Aorta (tissue), 5 donors: ENCODE measurements around the gene USP16. TPM values are rescaled to one million over a fixed set of nuclear protein-coding genes. Genes with fewer than 3 reads are reported as not detected.
A peak's percentile ranks its signal among the peaks of the same experiment; 100 is the strongest.
"Not testable (repeated sequence)": the region's sequence is repeated elsewhere in the genome, so short reads cannot be mapped to it uniquely, and the experiment has no call there.

Experiments used
- ATAC-seq: fragments of 200-7000 bp; cut with Tn5 transposase; one replicate; pipeline ENCODE4 v1.9.1; 2022; ENCODE audit warnings: moderate library complexity; ENCODE audit not compliant: low FRiP score
- DNase-seq, 2 donors: peaks; one replicate each; pipeline ENCODE4 v3.0.0-alpha.2; 2020
- H3K27ac ChIP-seq, 2 donors: one replicate each; pipeline ENCODE4 v1.5.1; 2013; ENCODE audit warnings: low read length in 2 of 2, mild to moderate bottlenecking in 2 of 2, moderate library complexity in 2 of 2, control low read depth in 1 of 2, inconsistent platforms in 1 of 2, low read depth in 1 of 2
- H3K27me3 ChIP-seq, 2 donors: one replicate each; pipeline ENCODE4 v1.6.1; 2013; ENCODE audit warnings: control low read depth in 1 of 2, low read length in 1 of 2, mild to moderate bottlenecking in 1 of 2, moderate library complexity in 1 of 2; ENCODE audit not compliant: insufficient read depth in 2 of 2, control insufficient read depth in 1 of 2
- H3K36me3 ChIP-seq, 2 donors: one replicate each; pipeline ENCODE4 v1.6.1; 2013; ENCODE audit warnings: control low read depth in 1 of 2, low read length in 1 of 2, mild to moderate bottlenecking in 1 of 2; ENCODE audit not compliant: insufficient read depth in 2 of 2, control insufficient read depth in 1 of 2
- H3K4me1 ChIP-seq, 2 donors: one replicate each; pipeline ENCODE4 v1.6.1; 2013; ENCODE audit warnings: low read length in 2 of 2, control low read depth in 1 of 2, mild to moderate bottlenecking in 1 of 2, moderate library complexity in 1 of 2; ENCODE audit not compliant: insufficient read depth in 2 of 2, control insufficient read depth in 1 of 2
- H3K4me3 ChIP-seq, 2 donors: one replicate each; pipeline ENCODE4 v1.5.1; 2013; ENCODE audit warnings: low read length in 2 of 2, control low read depth in 1 of 2, mild to moderate bottlenecking in 1 of 2
- H3K9me3 ChIP-seq: one replicate; pipeline ENCODE4 v1.6.1; 2013; ENCODE audit warnings: mild to moderate bottlenecking, low read length; ENCODE audit not compliant: control insufficient read depth
- WGBS, 2 donors: extraction: QIAGEN DNeasy Blood & Tissue Kit; methylation state at CpG; one replicate each; pipeline ENCODE4 v1.1.7; 2013; 5-methylcytosine and 5-hydroxymethylcytosine counted together
- intact Hi-C, 2 donors: fragments of 100-400 bp; cut with DNase I; formaldehyde crosslinking; loops; one replicate each; pipeline versions ENCODE4 v1.14.2 to v1.15.0; 2022
- polyA plus RNA-seq, 2 donors: library from polyadenylated mRNA; stranded (reverse); fragments of 200-250 nt; gene quantifications; one replicate each; pipeline ENCODE4 v1.2.3, GENCODE V29; 2013
- total RNA-seq, 2 donors: library from RNA; stranded (reverse); fragmentation: NEBNext Ultra II Directional; extraction: Animal tissue kit (Norgen Biotek cat#: 25700); gene quantifications; one replicate each; pipeline ENCODE4 v1.2.1, GENCODE V29; 2021
- donor health status: healthy with polysubstance abuse.
- donor health status: Bipolar disorder and iron deficiency.
- donor health status: DM: no; HTN: no; CAD: no.
- donor health status: DM: no; HTN: no; CAD: no.
- donor health status: DM: yes; HTN: yes; CAD: no.

USP16 gene
- total and polyA plus RNA-seq, 4 donors, result 33.8 to 42.8 (median 39.3) TPM

DNA sequence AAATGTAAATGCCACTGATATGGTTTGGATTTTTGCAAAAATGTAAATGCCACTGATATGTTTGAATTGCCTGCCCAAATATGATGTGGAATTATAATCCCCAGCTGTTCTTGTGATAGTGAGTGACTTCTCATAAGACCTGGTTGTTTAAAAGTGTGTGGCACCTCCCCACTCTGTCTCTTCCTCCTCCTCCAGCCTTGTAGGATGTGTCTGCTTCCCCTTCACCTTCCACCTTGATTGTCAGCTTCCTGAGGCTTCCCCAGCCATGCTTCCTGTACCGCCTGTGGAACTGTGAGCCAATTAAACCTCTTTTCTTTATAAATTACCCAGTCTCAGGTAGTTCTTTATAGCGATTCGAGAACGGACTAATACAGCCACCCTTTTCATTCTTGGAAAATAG, 50.3 kb downstream of the USP16 start:
- Histone ChIP-seq H3K4me1 (peaks cover 0 to 4% of the 10 kb centered on the region in 2 donors), H3K36me3 (no peaks in the 10 kb centered on the region), H3K27me3 (no peaks in the 10 kb centered on the region), H3K27ac (no peak overlapping the region), H3K4me3 (no peak overlapping the region), H3K9me3 (no peaks in the 10 kb centered on the region)
- 96% methylated on average over 4 of the region's 4 CpGs for WGBS, 2 donors
- ATAC-seq, result no peak
- DNase-seq, result no peak
- intact Hi-C loops, result loop anchor here in 1 of 2 donors (5.0 kb wide), 1 partner anchor 583 kb away; no protein-coding TSS in a partner anchor

DNA sequence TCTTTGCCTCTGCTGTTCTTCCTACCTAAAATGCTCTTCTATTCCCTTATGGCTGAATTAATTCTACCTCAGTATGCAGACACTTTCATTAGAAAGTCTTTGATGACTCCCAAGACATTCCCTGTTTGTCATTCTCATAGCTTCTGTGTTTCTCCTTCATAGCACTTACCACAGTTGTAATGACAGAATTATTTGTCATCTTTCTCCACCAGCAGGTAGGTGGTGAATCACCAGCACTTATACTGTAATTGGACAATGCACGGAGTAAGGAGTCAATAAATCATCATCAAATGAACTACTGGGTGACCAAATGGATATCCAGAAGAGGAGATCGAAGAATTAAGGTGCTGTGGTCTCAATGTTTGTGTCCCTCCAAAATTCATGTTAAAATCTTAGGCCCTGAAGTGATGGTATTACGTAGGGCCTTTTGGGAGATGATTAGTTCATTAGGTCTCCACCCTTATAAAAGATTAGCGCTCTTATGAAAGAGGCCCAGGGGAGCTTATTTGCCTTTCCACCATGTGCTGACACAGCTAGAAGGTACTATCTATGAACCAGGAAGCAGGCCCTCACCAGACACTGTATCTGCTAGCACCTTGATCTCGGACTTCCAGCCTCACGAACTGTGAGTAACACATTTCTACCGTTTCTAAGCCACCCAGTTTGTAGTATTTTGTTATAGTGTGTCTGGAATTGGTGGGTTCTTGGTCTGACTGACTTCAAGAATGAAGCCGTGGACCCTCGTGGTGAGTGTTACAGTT, 51.4 kb downstream of the USP16 start:
- intact Hi-C loops, result no loop called here
- DNase-seq (no peak), ATAC-seq (no peak)
- peaks cover 0 to 4% of the 10 kb centered on the region in 2 donors for H3K4me1 ChIP-seq
- H3K9me3 ChIP-seq, result no peaks in the 10 kb centered on the region
- H3K27me3 ChIP-seq, result no peaks in the 10 kb centered on the region
- peak overlapping the region; percentile 7 to 30 for H3K27ac ChIP-seq
- no peak overlapping the region for H3K4me3 ChIP-seq
- 82 to 88% methylated on average over 9 of the region's 9 CpGs for WGBS, 2 donors
- H3K36me3 ChIP-seq, result no peaks in the 10 kb centered on the region

GRCh38 chr21:29076731-29077640, 52.5 kb downstream of the USP16 start:
- H3K36me3 ChIP-seq, intact Hi-C loops, H3K9me3 ChIP-seq, ATAC-seq, H3K4me1 ChIP-seq, H3K27me3 ChIP-seq: not testable (repeated sequence)
- WGBS, 2 donors, result 16 to 30% methylated on average over 49 to 50 of the region's 50 CpGs
- H3K4me3 ChIP-seq, result peak overlapping the region; percentile 46 to 83
- H3K27ac ChIP-seq, result peak overlapping the region; percentile 69 to 85
- DNase-seq, result peak; percentile 80 to 88

DNA sequence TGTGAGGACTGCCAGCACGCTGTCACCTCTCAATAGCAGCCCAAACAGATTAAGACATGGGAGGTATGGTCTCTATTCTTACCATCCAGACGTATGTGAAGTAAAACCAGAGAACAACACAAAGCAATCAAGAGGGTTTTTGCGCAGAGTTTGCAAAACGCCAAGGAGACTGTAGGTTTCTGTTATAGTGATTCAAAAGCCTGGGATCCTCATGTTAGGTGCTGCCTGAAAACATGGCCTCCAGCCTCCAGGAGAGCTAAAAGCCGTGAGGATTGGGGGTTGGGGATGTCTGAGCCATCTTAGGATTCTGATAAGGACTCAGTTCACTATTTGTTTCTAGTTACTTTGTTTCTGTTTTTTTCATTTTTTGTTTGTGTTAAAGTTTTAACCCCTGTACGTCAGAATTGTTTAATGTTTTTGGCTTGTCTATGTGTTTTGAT, 53.2 kb downstream of the USP16 start:
- ATAC-seq (no peak), DNase-seq (no peak)
- Histone ChIP-seq H3K27ac (peak overlapping the region; percentile 69 to 85), H3K4me3 (peak overlapping the region; percentile 46 to 83), H3K4me1 (peaks cover 0 to 2% of the 10 kb centered on the region in 2 donors), H3K9me3 (no peaks in the 10 kb centered on the region), H3K36me3 (no peaks in the 10 kb centered on the region), H3K27me3 (no peaks in the 10 kb centered on the region)
- WGBS, 2 donors, result 12 to 23% methylated on average over 6 of the region's 6 CpGs
- intact Hi-C loops, result no loop called here

DNA sequence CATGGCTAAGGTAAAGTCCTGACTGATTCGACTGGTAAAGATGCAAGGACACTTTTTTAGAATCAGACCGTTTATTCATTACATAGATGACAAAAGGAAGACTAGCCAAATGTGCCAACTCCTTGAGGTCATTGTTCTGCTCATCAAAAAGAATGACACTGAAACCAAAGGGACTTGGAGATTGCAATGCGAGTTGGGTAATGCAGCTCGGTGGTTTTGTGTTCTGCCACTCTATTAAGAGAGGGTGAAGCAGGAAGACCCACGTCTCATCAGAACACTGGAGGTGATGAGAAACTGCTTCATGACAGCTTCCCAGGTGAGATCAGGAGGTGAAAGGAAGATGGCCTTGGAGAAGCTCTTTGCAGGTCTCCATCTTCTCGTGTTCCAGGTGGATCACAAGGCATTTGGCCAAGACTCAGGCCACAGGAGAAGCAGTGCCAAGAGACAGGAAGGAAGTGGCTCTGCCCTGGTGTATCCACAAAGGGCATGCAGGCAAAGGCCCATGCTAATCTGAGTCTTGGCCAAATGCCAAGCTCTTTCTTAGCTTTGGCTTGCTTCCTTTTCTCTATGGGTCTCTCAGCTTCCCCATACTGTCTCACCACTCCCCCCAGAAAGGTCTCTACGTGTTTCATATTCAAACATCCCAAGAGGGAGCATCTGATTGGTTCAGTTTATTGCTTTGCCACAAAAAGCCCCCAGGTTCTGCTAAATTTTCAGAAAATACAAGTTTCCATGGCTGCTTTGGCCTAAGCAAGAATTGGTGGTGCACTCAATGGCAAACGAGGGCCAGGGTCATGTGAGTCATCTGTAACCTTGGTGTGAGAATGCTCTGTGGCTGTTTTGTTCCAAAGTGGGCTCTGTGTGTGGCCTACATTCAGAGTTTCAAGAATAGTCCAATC, 54.6 kb downstream of the USP16 start:
- ATAC-seq, result peak; percentile 3
- WGBS, 2 donors, result 73 to 74% methylated on average over 8 of the region's 8 CpGs
- peak overlapping the region; percentile 45 to 77 for H3K27ac ChIP-seq
- H3K4me1 ChIP-seq, result peaks cover 0 to 2% of the 10 kb centered on the region in 2 donors
- intact Hi-C loops, result no loop called here
- H3K27me3 ChIP-seq, result no peaks in the 10 kb centered on the region
- no peaks in the 10 kb centered on the region for H3K9me3 ChIP-seq
- H3K36me3 ChIP-seq, result no peaks in the 10 kb centered on the region
- H3K4me3 ChIP-seq, result no peak overlapping the region
- DNase-seq, result peak in 1 of 2 donors; percentile 61

DNA sequence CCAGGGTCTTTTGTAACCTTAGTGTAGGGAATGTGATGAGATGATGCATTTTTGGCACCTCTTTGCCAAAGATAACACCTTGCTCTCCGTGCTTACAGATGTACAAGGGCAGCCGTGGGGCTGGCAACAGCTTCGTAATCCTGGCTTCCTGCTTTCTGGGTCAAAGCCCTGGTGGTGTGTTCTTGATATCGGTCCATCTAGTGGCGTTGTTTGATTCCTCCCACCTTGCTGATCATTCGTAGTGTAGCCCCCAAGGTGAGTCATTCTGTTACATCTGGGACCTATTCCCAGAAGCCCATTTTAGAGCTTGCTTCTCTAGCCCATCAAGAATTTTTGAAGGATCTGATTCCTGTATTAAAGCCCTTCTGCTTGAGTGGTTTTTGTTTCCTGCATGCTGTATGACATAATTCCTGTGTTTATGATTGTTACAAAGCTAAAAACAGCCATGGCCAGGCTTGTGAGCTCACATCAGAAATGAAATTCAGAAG, 56.0 kb downstream of the USP16 start:
- Histone ChIP-seq H3K27ac (peak overlapping the region; percentile 69 to 77), H3K9me3 (no peaks in the 10 kb centered on the region), H3K4me1 (peaks cover 0 to 2% of the 10 kb centered on the region in 2 donors), H3K27me3 (no peaks in the 10 kb centered on the region), H3K36me3 (no peaks in the 10 kb centered on the region), H3K4me3 (no peak overlapping the region)
- intact Hi-C loops, result loop anchor here in 1 of 2 donors (5.0 to 10.0 kb wide), 2 partner anchors 82 to 774 kb away; no protein-coding TSS in a partner anchor
- WGBS, 2 donors, result 7 to 27% methylated on average over 6 of the region's 6 CpGs
- no peak for ATAC-seq
- DNase-seq, result no peak

GRCh38 chr21:29082046-29082815, 57.8 kb downstream of the USP16 start:
- no peak for ATAC-seq
- intact Hi-C loops, result loop anchor here in 1 of 2 donors (5.0 to 10.0 kb wide), 2 partner anchors 80 to 773 kb away; no protein-coding TSS in a partner anchor
- Histone ChIP-seq H3K36me3 (no peaks in the 10 kb centered on the region), H3K4me3 (no peak overlapping the region), H3K27ac (no peak overlapping the region), H3K4me1 (peaks cover 2% of the 10 kb centered on the region in 2 donors), H3K9me3 (no peaks in the 10 kb centered on the region), H3K27me3 (no peaks in the 10 kb centered on the region)
- DNase-seq, result no peak
- WGBS, 2 donors, result 90 to 95% methylated on average over 3 of the region's 3 CpGs
